Stimulated activated CD8-positive, alpha-beta memory T cell treated with anti-CD3 and anti-CD28 coated beads, Interleukin-4, amount 100 ng/mL, for 24 hours (primary cell): ENCODE results near the gene CLCN6.

Experiments
- DNase-seq: peaks from one replicate; pipeline ENCODE4 v3.0.0-alpha.2; 2020; ENCODE audit warnings: low read depth

The CLCN6 gene

DNA sequence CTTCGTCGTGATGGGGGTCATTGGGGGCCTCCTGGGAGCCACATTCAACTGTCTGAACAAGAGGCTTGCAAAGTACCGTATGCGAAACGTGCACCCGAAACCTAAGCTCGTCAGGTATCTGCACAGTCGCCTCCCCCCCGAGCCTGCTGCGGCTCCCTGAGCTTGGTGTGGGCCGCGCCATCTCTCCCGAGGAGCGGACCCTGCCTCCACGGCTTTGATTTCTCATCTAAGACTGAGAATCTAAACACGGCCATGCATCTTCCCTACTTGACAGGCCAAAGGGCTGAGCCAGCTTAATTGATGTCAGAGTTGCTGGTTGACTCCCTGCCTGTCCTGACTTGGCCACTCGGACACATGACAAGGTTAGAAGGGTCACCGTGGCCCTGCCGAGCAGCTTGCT, 22.5 kb downstream of the CLCN6 start:
- DNase-seq, result no peak

- DNase-seq, result no peak
Measured at GRCh38 chr1:11831945-11832725, 26.1 kb downstream of the CLCN6 start.

GRCh38 chr1:11833497-11833896, 27.5 kb downstream of the CLCN6 start:
- DNase-seq, result no peak

GRCh38 chr1:11833900-11834299, 27.9 kb downstream of the CLCN6 start:
- no peak for DNase-seq

DNA sequence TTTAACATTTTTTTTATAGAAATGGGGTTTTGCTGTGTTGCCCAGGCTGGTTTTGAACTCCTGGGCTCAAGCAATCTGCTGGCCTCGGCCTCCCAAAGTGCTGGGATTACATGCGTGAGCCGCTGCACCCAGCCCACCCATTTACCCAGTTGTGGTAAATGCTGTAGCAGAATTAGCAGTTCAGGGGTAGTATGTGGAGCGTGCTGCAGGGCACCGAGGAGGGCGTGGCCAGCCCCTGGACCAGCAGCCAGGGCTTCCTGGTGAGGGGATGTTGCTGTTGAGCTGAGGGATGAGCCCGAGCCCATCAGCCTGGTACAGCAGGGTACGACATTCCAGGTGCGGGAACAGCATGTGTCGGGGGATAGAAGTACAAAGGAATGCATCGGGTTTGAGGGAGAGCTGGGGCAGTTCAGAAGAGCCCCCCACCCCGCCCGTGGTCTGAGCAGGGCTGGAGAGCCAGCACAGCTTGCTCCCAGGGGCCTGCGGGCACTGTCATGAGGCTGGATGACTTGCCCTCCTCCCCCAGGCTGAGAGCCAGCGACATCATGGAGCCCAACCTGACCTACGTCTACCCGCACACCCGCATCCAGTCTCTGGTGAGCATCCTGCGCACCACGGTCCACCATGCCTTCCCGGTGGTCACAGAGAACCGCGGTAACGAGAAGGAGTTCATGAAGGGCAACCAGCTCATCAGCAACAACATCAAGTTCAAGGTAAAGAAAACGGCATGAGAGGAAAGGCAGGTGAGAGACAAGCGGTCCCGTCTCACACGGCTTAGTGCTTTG, 29.6 kb downstream of the CLCN6 start:
- no peak for DNase-seq

DNA sequence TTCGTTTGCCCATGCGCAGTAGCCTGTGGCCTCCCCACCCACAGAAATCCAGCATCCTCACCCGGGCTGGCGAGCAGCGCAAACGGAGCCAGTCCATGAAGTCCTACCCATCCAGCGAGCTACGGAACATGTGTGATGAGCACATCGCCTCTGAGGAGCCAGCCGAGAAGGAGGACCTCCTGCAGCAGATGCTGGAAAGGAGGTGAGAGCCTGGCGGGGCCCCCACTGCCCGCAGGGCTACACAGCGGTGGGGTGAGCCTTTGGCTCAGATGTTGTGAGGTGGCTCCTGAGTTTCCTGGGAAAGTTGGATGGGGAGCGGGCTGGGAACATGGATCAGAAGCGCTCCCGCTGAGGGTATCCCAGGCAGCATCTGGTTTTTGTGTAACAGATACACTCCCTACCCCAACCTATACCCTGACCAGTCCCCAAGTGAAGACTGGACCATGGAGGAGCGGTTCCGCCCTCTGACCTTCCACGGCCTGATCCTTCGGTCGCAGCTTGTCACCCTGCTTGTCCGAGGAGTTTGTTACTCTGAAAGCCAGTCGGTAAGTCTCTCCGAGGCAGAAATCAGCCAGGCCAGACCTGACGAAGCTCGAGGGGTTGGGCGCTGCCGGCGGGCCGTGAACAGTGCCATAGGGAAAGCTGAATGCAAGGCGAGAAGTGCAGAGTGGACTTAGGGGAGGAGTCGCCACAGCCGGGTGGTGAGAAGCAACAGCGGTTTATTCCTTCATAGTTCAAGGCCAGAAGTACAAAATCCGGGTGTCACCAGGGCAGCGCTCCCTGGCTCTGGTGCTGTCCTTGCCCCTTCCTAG, 31.2 kb downstream of the CLCN6 start:
- no peak for DNase-seq

- no peak for DNase-seq
Measured at GRCh38 chr1:11837767-11838348, 31.9 kb downstream of the CLCN6 start.

DNA sequence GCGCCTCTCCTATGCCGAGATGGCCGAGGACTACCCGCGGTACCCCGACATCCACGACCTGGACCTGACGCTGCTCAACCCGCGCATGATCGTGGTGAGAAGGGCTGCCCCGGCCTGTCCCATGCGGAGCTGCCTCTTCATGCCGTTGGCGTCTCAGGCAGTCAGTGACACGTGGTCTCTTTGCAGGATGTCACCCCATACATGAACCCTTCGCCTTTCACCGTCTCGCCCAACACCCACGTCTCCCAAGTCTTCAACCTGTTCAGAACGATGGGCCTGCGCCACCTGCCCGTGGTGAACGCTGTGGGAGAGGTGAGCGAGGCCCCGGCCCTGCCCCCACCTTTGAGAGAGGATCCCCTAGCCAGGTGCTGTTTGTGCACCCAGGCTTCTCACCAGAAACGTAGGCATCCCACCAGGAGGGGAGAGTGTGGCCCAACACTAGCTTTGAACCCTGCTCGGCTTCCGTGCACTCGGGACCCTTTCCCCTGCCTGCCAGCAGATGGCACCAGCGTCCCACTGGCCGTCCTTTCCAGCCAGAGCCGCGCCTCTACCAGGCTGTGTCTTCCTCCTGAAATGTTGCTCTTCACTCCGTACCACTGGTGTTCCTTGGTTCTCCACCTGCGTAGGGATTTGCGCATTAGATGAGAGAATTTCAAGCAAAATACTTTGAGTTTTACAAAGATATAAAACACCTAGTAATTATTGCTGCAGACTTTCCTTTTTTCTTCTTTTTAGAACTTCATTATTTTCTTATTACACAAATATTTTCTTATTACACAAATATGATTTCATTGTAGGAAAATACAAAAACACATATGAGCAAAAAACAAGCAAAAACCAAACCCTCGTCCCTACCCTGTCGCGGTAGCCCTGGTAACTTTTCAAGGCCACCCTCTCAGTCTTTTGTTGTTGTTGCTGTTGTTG, 32.6 kb downstream of the CLCN6 start:
- DNase-seq, result peak; percentile 59

DNA sequence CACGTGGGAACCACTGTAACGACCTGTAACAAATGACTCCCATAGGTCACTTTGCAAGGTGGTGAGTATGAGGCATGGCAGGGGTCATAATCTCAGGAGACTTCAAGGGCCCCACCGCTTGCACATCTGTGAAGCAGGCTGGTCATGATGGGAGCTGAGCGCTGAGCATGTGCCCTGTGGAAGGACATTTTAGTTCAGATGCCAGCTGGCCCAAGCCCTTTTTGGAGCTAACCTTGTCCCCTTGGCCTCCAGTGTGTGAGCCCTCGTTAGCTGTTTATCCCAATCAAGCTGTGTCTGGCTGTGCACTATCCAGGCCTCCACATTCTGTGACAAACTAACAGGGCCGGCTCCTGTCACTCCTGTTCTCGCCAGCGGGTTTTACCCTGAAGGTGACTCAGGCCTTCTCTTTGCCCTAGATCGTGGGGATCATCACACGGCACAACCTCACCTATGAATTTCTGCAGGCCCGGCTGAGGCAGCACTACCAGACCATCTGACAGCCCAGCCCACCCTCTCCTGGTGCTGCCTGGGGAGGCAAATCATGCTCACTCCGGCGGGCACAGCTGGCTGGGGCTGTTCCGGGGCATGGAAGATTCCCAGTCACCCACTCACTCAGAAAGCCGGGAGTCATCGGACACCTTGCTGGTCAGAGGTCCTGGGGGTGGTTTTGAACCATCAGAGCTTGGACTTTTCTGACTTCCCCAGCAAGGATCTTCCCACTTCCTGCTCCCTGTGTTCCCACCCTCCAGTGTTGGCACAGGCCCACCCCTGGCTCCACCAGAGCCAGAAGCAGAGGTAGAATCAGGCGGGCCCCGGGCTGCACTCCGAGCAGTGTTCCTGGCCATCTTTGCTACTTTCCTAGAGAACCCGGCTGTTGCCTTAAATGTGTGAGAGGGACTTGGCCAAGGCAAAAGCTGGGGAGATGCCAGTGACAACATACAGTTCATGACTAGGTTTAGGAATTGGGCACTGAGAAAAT, 34.0 kb downstream of the CLCN6 start:
- no peak for DNase-seq

- no peak for DNase-seq
Measured at GRCh38 chr1:11841245-11842153, 35.5 kb downstream of the CLCN6 start.

DNA sequence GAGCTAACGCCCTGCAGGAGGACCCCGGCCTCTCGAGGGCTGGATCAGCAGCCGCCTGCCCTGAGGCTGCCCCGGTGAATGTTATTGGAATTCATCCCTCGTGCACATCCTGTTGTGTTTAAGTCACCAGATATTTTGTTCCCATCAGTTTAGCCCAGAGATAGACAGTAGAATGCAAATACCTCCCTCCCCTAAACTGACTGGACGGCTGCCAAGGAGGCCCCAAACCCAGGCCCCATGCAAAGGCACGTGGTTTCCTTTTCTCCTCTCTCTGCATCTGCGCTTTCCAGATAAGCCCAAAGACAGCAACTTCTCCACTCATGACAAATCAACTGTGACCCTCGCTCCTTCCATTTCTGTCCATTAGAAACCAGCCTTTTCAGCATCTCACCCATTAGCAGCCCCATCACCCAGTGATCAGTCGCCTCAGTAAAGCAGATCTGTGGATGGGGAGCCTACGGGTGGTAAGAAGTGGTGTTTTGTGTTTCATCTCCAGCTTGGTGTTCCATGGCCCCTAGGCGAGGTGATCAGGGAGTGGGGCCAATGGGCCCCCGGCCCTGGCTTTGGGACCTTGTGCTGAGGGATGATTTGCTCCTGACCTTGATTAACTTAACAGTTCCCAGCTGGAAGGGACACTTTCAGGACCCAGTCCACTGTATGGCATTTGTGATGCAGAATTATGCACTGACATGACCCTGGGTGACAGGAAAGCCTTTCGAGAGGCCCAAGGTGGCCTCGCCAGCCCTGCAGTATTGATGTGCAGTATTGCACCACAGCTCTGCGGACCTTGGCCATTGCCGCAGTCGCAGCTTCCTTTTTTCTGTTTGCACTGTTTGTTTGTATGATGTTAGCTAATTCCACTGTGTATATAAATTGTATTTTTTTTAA, 36.4 kb downstream of the CLCN6 start:
- no peak for DNase-seq

GRCh38 chr1:11845641-11846335, 39.8 kb downstream of the CLCN6 start:
- no peak for DNase-seq

- DNase-seq, result no peak
Measured at GRCh38 chr1:11847667-11848372, 41.8 kb downstream of the CLCN6 start, which contains the start of gene NPPA. NPPA (minus strand) TSS chr1:11847783; CDS start chr1:11847684, 99 bp downstream.

GRCh38 chr1:11848373-11848700, 42.3 kb downstream of the CLCN6 start:
- DNase-seq, result no peak

- DNase-seq, result no peak
Measured at GRCh38 chr1:11850156-11850555, 44.2 kb downstream of the CLCN6 start.

- no peak for DNase-seq
Measured at GRCh38 chr1:11851180-11851579, 45.2 kb downstream of the CLCN6 start.

DNA sequence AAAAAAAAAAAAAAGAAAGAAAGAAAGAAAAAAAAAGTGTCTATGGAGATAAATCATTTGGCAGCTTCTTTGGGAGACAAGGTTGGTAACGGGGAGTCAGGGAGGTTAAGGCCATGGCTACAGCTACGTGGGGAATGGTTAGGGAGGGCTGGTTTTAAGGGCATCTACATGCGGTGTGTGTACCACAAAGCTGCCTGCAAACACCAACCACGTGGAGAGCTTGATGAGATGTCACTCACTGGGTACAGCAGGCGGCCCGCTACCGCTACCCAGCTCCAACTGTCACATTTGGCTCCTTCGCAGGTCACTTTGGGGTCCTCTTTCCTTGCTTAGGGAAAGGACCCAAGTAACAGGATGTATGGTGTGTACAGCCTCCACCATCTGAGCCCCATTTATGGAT, 48.5 kb downstream of the CLCN6 start:
- DNase-seq, result no peak
